IgD-negative memory B cell (primary cell): ENCODE measurements around the gene EDDM13. TPM values are rescaled to one million over a fixed set of nuclear protein-coding genes. Genes with fewer than 3 reads are reported as not detected.
"Not testable (repeated sequence)": the region's sequence is repeated elsewhere in the genome, so short reads cannot be mapped to it uniquely, and the experiment has no call there.

Experiments used
- H3K27ac Mint-ChIP-seq, 3 donors: one replicate each; pipeline ENCODE4 v1.8.0; 2020 to 2022; ENCODE audit warnings: mild to moderate bottlenecking in 3 of 3, mixed read lengths in 3 of 3, moderate library complexity in 1 of 3
- H3K27me3 Mint-ChIP-seq: one replicate; pipeline ENCODE4 v1.8.0; 2021; ENCODE audit warnings: mixed read lengths
- H3K36me3 Mint-ChIP-seq: one replicate; pipeline ENCODE4 v1.8.0; 2020; ENCODE audit warnings: mild to moderate bottlenecking, mixed read lengths
- H3K4me1 Mint-ChIP-seq, 3 donors: one replicate each; pipeline ENCODE4 v1.8.0; 2020 to 2022; ENCODE audit warnings: mixed read lengths in 3 of 3, mild to moderate bottlenecking in 1 of 3
- H3K4me3 Mint-ChIP-seq, 4 donors: one replicate each; pipeline ENCODE4 v1.8.0; 2020 to 2022; ENCODE audit warnings: mild to moderate bottlenecking in 4 of 4, mixed read lengths in 4 of 4, moderate library complexity in 3 of 4
- H3K9me3 Mint-ChIP-seq, 3 donors: one replicate each; pipeline ENCODE4 v1.8.0; 2020 to 2021; ENCODE audit warnings: mixed read lengths in 3 of 3, mild to moderate bottlenecking in 1 of 3
- polyA plus RNA-seq: library from polyadenylated mRNA; unstranded; fragments of 300-500 nt; fragmentation: Illumina TruSeq; gene quantifications from one replicate; pipeline ENCODE4 v1.2.3, GENCODE V29; 2021

Gene EDDM13, protein sequence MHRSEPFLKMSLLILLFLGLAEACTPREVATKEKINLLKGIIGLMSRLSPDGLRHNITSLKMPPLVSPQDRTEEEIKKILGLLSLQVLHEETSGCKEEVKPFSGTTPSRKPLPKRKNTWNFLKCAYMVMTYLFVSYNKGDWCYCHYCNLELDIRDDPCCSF
- polyA plus RNA-seq, result not detected

- Mint-ChIP-seq H3K27ac (no peak within 1 kb of the TSS), H3K27me3 (no peaks in the 10 kb centered on the region), H3K4me1 (no peaks in the 10 kb centered on the region), H3K9me3 (no peaks in the 10 kb centered on the region), H3K4me3 (no peak within 1 kb of the TSS), H3K36me3 (peaks cover 5% of the 10 kb centered on the region)
These were observed at the start of gene EDDM13 for GRCh38 chr19:56272161-56272798. EDDM13 (plus strand) TSS chr19:56272748; CDS start chr19:56272835, 87 bp downstream.

- H3K36me3 Mint-ChIP-seq, result peaks cover under 1% of the 10 kb centered on the region
- no peak overlapping the region for H3K27ac Mint-ChIP-seq
- peaks cover 5% of the 10 kb centered on the region for H3K27me3 Mint-ChIP-seq
- H3K9me3 Mint-ChIP-seq, result no peaks in the 10 kb centered on the region
- peaks cover 0 to 1% (median 0%) of the 10 kb centered on the region in 3 donors for H3K4me1 Mint-ChIP-seq
- no peak overlapping the region for H3K4me3 Mint-ChIP-seq
These were observed 49.6 kb upstream of the EDDM13 start for GRCh38 chr19:56222901-56223300.

- Mint-ChIP-seq H3K27ac (no peak overlapping the region), H3K36me3 (peaks cover 2% of the 10 kb centered on the region), H3K9me3 (no peaks in the 10 kb centered on the region), H3K4me3 (no peak overlapping the region), H3K4me1 (no peaks in the 10 kb centered on the region), H3K27me3 (peaks cover 3% of the 10 kb centered on the region)
These were observed 49.1 kb upstream of the EDDM13 start for GRCh38 chr19:56223481-56223880.

DNA sequence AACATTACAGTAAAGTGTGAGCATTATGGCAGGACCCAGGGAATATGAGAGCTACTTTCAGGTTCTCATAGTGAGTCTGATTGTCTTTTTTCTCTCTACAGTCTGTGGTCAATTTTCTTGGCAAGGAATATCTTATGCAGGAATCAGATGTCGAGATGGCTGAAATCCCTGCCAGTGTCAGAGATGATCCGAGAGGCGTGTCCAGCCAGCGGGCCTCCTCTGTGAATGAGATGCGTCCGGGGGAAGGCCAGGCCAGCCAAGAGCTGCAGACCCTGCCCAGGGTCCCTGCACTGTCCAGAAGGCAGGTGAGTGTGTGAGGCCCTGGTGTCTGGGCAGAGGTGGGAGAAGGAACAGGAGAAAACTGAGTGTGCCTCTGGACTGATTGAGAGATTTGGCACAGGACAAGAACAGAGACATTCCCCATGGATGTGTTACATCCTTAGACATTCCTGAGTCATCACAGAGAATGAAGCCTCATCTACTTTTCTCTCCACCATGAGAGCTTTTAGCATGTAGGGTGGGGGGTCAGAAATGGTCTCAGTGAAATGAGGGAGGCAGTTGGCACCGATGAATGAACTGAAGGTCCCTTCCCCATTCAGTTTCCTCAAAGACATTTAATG, 27.3 kb upstream of the EDDM13 start:
- Mint-ChIP-seq H3K27me3 (no peaks in the 10 kb centered on the region), H3K9me3 (no peaks in the 10 kb centered on the region), H3K4me3 (no peak overlapping the region), H3K4me1 (no peaks in the 10 kb centered on the region), H3K27ac (no peak overlapping the region), H3K36me3 (no peaks in the 10 kb centered on the region)

- not testable (repeated sequence) for H3K27me3 Mint-ChIP-seq, H3K36me3 Mint-ChIP-seq, H3K27ac Mint-ChIP-seq, H3K4me3 Mint-ChIP-seq, H3K9me3 Mint-ChIP-seq, H3K4me1 Mint-ChIP-seq
These were observed 26.8 kb upstream of the EDDM13 start for GRCh38 chr19:56245764-56246163.

- H3K36me3 Mint-ChIP-seq, H3K4me3 Mint-ChIP-seq, H3K4me1 Mint-ChIP-seq, H3K27me3 Mint-ChIP-seq, H3K9me3 Mint-ChIP-seq, H3K27ac Mint-ChIP-seq: not testable (repeated sequence)
These were observed 23.7 kb upstream of the EDDM13 start for GRCh38 chr19:56248736-56249338.

DNA sequence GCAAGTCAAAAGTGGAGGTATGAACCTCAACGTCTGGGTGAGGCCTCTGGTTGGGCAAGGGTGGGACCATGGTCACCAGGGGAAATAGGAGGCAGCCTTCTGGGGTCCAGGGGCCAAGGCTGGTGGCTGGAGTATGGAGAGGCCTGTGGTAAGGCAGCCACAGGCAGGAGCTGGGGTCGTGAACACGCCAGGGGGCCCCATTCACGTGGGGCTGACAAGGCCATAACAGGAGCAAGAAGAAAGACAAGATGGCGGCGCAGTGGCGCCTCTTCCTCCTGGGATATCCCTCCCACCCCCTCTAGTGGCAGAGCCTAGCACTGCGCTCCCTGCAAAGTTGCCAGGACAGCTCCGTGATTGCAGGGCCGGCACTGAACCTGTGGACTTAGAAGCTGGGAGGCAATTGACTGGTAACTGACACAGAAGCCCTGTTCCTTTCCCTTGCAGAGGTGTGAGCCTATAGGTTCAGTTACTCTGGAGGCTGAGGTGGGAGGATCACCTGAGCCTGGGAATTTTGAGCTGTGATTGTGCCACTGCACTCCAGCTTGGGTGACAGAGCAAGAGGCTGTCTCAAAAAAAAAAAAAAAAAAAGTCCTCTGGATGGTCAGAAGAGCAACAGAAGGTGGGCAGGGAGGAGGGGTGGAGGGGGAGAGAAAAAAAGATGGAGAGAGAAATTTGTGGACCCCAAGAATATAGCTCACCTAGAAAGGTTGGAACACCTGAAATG, 19.7 kb upstream of the EDDM13 start:
- Mint-ChIP-seq H3K27ac (peak overlapping the region in 1 of 3 donors; percentile 66), H3K9me3 (no peaks in the 10 kb centered on the region), H3K36me3 (peaks cover 2% of the 10 kb centered on the region), H3K4me3 (peak overlapping the region in 2 of 4 donors; percentile 15 to 73), H3K27me3 (no peaks in the 10 kb centered on the region), H3K4me1 (no peaks in the 10 kb centered on the region)

DNA sequence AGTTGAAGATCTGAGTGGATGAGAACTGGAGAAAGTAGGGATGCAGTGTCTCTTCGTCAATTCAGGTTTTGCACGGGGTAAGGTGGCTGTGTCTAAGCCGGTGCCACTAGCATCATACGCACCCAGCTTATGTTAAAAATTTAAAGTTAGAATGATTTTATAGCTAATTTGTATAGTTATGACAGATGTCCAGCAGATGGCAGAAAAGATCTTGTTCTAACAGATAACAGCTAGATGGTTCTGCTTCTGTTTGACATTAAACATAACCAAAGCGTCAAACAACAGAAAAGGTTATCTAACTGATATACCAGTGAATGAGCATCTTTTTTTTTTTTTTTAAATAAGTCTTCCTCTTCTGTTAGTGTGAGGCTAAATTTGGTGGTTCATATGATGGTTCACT, 18.8 kb upstream of the EDDM13 start:
- Mint-ChIP-seq H3K9me3 (no peaks in the 10 kb centered on the region), H3K36me3 (peaks cover 2% of the 10 kb centered on the region), H3K27ac (no peak overlapping the region), H3K4me3 (no peak overlapping the region), H3K4me1 (no peaks in the 10 kb centered on the region), H3K27me3 (no peaks in the 10 kb centered on the region)

DNA sequence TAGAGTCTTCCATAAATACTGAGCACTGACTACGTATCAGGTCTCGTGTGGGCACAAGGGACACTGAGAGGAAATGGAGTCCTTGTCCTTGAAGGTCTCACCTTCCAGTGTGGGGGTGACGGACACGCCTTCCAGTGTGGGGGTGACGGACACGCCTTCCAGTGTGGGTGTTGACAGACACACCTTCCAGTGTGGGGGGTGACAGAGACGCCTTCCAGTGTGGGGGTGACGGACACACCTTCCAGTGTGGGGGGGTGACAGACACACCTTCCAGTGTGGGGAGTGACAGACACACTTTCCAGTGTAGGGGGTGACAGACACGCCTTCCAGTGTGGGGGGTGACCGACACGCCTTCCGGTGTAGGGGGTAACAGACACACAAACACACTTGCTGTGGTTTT, 14.3 kb upstream of the EDDM13 start:
- H3K9me3 Mint-ChIP-seq, result no peaks in the 10 kb centered on the region
- no peaks in the 10 kb centered on the region for H3K4me1 Mint-ChIP-seq
- no peaks in the 10 kb centered on the region for H3K27me3 Mint-ChIP-seq
- no peak overlapping the region for H3K27ac Mint-ChIP-seq
- no peak overlapping the region for H3K4me3 Mint-ChIP-seq
- H3K36me3 Mint-ChIP-seq, result peaks cover 2% of the 10 kb centered on the region

- peaks cover 4% of the 10 kb centered on the region for H3K36me3 Mint-ChIP-seq
- no peaks in the 10 kb centered on the region for H3K27me3 Mint-ChIP-seq
- H3K4me3 Mint-ChIP-seq, result no peak overlapping the region
- H3K4me1 Mint-ChIP-seq, result no peaks in the 10 kb centered on the region
- no peaks in the 10 kb centered on the region for H3K9me3 Mint-ChIP-seq
- no peak overlapping the region for H3K27ac Mint-ChIP-seq
These were observed 11.4 kb upstream of the EDDM13 start for GRCh38 chr19:56261145-56261544.

DNA sequence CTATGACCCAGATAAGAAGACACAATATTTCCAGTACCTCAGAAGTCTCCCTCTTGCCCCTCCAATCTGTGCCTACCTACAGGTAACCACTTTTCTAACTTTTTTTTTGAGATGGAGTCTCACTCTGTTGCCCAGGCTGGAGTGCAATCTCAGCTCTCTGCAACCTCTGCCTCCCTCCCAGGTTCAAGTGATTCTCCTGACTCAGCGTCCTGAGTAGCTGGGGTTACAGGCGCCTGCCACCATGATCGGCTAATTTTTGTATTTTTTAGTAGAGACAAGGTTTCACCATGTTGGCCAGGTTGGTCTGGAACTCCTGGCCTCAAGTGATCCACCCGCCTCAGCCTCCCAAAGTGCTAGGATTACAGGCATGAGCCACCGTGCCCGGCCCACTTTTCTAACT, 10.6 kb upstream of the EDDM13 start:
- not testable (repeated sequence) for H3K36me3 Mint-ChIP-seq, H3K27me3 Mint-ChIP-seq

GRCh38 chr19:56263319-56263718, 9.2 kb upstream of the EDDM13 start:
- Mint-ChIP-seq H3K9me3 (no peaks in the 10 kb centered on the region), H3K4me3 (no peak overlapping the region), H3K27me3 (no peaks in the 10 kb centered on the region)

More for the DNA sequence above, 10.6 kb upstream of the EDDM13 start:
- H3K4me1 Mint-ChIP-seq, H3K9me3 Mint-ChIP-seq, H3K4me3 Mint-ChIP-seq, H3K27ac Mint-ChIP-seq: not testable (repeated sequence)

GRCh38 chr19:56266051-56266450, 6.5 kb upstream of the EDDM13 start:
- peaks cover 5% of the 10 kb centered on the region for H3K36me3 Mint-ChIP-seq
- H3K27ac Mint-ChIP-seq, result no peak overlapping the region
- H3K4me1 Mint-ChIP-seq, result no peaks in the 10 kb centered on the region
- H3K9me3 Mint-ChIP-seq, result no peaks in the 10 kb centered on the region
- H3K4me3 Mint-ChIP-seq, result no peak overlapping the region
- H3K27me3 Mint-ChIP-seq, result no peaks in the 10 kb centered on the region

More at GRCh38 chr19:56263319-56263718, 9.2 kb upstream of the EDDM13 start:
- Mint-ChIP-seq H3K27ac (no peak overlapping the region), H3K36me3 (peaks cover 5% of the 10 kb centered on the region), H3K4me1 (no peaks in the 10 kb centered on the region)

GRCh38 chr19:56269348-56269747, 3.2 kb upstream of the EDDM13 start:
- H3K27ac Mint-ChIP-seq, result no peak overlapping the region

GRCh38 chr19:56270676-56271075, 1.9 kb upstream of the EDDM13 start:
- H3K9me3 Mint-ChIP-seq, result no peaks in the 10 kb centered on the region
- H3K27ac Mint-ChIP-seq, result peak overlapping the region in 1 of 3 donors; percentile 40
- peaks cover 8% of the 10 kb centered on the region for H3K36me3 Mint-ChIP-seq
- H3K4me3 Mint-ChIP-seq, result no peak overlapping the region
- no peaks in the 10 kb centered on the region for H3K27me3 Mint-ChIP-seq
- no peaks in the 10 kb centered on the region for H3K4me1 Mint-ChIP-seq

More at GRCh38 chr19:56269348-56269747, 3.2 kb upstream of the EDDM13 start:
- H3K36me3 Mint-ChIP-seq, result peaks cover 5% of the 10 kb centered on the region
- H3K27me3 Mint-ChIP-seq, result no peaks in the 10 kb centered on the region
- H3K4me3 Mint-ChIP-seq, result no peak overlapping the region
- no peaks in the 10 kb centered on the region for H3K4me1 Mint-ChIP-seq
- H3K9me3 Mint-ChIP-seq, result no peaks in the 10 kb centered on the region
